ENCODE results near the gene NPPA.

The NPPA gene

DNA sequence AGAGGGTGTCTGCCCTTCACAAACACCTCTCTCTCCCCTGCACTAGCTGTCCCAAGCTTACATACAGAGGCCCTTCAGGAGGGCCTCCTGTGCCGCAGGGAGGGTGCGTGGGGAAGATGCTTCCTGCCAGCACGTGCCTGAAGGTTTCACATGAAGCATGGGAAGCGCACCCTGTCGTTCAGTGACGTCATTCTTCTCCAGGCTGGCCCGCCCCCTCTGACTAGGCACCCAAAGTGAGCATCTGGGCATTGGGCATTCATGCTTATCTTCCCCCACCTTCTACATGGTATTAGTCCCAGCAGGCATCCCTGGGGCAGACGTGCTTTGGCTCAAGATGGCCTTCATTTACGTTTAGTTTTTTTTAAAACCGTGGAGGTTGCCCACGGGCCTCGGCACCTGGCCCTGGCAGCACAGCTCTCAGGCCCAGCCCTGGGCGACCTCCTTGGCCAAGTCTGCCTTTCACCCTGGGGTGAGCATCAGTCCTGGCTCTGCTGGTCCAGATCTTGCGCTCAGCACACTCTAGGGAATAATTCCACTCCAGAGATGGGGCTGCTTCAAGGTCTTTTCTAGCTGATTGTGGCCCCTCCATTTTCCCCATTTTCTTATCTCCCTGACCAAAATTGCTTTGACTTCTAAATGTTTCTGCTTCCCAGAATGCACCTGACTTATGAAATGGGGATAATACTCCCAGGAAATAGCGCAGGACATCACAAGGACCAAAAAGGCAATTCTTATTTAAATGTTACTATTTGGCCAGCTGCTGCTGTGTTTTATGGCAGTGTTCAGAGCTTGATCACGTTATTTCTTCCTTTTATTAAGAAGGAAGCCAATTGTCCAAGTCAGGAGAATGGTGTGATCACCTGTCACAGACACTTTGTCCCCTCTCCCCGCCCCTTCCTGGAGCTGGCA is 6.1 kb downstream of the NPPA start:
- DNase-seq: no peak

DNA sequence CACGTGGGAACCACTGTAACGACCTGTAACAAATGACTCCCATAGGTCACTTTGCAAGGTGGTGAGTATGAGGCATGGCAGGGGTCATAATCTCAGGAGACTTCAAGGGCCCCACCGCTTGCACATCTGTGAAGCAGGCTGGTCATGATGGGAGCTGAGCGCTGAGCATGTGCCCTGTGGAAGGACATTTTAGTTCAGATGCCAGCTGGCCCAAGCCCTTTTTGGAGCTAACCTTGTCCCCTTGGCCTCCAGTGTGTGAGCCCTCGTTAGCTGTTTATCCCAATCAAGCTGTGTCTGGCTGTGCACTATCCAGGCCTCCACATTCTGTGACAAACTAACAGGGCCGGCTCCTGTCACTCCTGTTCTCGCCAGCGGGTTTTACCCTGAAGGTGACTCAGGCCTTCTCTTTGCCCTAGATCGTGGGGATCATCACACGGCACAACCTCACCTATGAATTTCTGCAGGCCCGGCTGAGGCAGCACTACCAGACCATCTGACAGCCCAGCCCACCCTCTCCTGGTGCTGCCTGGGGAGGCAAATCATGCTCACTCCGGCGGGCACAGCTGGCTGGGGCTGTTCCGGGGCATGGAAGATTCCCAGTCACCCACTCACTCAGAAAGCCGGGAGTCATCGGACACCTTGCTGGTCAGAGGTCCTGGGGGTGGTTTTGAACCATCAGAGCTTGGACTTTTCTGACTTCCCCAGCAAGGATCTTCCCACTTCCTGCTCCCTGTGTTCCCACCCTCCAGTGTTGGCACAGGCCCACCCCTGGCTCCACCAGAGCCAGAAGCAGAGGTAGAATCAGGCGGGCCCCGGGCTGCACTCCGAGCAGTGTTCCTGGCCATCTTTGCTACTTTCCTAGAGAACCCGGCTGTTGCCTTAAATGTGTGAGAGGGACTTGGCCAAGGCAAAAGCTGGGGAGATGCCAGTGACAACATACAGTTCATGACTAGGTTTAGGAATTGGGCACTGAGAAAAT is 7.6 kb downstream of the NPPA start:
- no peak for DNase-seq

DNA sequence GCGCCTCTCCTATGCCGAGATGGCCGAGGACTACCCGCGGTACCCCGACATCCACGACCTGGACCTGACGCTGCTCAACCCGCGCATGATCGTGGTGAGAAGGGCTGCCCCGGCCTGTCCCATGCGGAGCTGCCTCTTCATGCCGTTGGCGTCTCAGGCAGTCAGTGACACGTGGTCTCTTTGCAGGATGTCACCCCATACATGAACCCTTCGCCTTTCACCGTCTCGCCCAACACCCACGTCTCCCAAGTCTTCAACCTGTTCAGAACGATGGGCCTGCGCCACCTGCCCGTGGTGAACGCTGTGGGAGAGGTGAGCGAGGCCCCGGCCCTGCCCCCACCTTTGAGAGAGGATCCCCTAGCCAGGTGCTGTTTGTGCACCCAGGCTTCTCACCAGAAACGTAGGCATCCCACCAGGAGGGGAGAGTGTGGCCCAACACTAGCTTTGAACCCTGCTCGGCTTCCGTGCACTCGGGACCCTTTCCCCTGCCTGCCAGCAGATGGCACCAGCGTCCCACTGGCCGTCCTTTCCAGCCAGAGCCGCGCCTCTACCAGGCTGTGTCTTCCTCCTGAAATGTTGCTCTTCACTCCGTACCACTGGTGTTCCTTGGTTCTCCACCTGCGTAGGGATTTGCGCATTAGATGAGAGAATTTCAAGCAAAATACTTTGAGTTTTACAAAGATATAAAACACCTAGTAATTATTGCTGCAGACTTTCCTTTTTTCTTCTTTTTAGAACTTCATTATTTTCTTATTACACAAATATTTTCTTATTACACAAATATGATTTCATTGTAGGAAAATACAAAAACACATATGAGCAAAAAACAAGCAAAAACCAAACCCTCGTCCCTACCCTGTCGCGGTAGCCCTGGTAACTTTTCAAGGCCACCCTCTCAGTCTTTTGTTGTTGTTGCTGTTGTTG is 9.0 kb downstream of the NPPA start:
- peak; percentile 69 for DNase-seq

DNA sequence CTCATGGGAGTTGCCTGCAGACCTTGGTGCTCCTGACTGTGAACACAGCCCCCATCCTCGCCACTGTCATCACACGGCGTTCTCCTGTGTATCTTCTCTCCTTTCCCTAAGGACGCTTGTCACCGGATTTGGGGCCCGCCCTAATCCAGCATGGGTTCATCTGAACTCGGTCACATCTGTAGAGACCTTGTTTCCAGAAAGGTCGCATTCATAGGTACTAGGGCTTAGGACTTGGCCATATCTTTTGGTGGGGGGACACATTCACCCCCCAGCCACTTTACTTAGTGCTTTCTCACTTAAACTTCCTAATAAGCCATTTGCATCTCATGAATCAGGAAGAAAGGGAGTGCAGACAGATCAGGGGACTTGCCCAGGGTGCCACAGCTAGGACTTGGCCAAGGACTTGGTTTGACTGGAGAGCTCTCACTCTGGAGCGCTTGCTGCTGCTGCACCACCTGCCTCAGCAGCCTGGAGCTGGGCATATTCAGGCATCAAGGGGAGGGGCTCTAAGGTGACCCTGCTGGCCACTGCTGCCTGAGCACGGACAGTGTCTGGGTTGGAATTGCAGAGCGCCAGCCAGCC is 9.7 kb downstream of the NPPA start:
- DNase-seq: no peak

DNA sequence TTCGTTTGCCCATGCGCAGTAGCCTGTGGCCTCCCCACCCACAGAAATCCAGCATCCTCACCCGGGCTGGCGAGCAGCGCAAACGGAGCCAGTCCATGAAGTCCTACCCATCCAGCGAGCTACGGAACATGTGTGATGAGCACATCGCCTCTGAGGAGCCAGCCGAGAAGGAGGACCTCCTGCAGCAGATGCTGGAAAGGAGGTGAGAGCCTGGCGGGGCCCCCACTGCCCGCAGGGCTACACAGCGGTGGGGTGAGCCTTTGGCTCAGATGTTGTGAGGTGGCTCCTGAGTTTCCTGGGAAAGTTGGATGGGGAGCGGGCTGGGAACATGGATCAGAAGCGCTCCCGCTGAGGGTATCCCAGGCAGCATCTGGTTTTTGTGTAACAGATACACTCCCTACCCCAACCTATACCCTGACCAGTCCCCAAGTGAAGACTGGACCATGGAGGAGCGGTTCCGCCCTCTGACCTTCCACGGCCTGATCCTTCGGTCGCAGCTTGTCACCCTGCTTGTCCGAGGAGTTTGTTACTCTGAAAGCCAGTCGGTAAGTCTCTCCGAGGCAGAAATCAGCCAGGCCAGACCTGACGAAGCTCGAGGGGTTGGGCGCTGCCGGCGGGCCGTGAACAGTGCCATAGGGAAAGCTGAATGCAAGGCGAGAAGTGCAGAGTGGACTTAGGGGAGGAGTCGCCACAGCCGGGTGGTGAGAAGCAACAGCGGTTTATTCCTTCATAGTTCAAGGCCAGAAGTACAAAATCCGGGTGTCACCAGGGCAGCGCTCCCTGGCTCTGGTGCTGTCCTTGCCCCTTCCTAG is 10.4 kb downstream of the NPPA start:
- no peak for DNase-seq

- no peak for DNase-seq
These were observed 11.9 kb downstream of the NPPA start for GRCh38 chr1:11835441-11836225.

DNA sequence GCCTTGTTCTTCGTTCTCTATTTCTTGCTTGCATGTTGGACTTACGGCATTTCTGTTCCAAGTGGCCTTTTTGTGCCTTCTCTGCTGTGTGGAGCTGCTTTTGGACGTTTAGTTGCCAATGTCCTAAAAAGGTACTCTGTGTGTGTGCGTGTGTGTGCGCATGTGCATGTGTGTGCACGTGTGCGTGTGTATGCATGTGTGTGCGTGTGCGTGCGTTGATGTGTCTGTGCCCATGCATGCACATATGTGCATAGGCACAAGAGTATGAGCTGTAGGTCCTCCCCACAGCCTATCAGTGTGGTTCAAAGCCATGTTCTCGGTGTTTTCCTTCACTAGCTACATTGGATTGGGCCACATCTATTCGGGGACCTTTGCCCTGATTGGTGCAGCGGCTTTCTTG is 13.7 kb downstream of the NPPA start:
- no peak for DNase-seq

DNA sequence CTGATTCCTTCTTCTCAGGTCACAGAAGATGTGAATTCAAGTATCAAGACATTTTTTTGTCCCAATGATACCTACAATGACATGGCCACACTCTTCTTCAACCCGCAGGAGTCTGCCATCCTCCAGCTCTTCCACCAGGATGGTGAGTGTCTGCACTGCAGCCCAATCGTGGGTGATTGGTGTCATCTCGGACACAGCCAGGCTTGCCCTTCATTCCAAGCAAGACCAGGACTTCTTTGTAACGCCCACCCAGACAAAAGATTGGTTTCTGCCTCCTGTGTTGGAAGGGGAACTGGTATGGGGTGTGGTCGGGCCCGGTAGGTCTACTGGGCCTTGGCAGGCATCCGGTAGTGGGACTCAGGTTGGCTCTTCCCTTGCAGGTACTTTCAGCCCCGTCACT is 14.1 kb downstream of the NPPA start:
- no peak for DNase-seq

- DNase-seq: no peak
These were observed 15.4 kb downstream of the NPPA start for GRCh38 chr1:11831945-11832725.

DNA sequence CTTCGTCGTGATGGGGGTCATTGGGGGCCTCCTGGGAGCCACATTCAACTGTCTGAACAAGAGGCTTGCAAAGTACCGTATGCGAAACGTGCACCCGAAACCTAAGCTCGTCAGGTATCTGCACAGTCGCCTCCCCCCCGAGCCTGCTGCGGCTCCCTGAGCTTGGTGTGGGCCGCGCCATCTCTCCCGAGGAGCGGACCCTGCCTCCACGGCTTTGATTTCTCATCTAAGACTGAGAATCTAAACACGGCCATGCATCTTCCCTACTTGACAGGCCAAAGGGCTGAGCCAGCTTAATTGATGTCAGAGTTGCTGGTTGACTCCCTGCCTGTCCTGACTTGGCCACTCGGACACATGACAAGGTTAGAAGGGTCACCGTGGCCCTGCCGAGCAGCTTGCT is 19.1 kb downstream of the NPPA start:
- no peak for DNase-seq

GRCh38 chr1:11826946-11827345 is 20.6 kb downstream of the NPPA start:
- DNase-seq: no peak

GRCh38 chr1:11825131-11825530 is 22.5 kb downstream of the NPPA start:
- DNase-seq: no peak

GRCh38 chr1:11823366-11824137 is 24.0 kb downstream of the NPPA start:
- no peak for DNase-seq

DNA sequence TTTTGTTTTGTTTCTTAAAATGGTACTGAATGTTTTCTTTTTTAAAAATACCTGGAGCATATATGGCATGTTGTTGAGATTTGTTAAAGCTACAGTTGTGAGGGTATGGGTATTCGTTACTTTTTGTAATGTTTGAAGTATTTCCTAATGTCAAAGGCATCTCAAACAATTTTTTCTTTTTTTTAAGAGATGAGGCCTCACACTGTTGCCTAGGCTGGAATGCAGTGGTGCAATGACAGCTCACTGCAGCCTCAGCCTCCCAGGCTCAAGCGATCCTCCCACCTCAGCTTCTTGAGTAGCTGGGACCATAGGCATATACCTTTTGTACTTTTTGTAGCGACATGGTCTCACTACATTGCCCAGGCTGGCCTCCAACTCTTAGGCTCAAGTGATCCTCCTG is 25.5 kb downstream of the NPPA start:
- DNase-seq: no peak

GRCh38 chr1:11817192-11817591 is 30.4 kb downstream of the NPPA start:
- no peak for DNase-seq

DNA sequence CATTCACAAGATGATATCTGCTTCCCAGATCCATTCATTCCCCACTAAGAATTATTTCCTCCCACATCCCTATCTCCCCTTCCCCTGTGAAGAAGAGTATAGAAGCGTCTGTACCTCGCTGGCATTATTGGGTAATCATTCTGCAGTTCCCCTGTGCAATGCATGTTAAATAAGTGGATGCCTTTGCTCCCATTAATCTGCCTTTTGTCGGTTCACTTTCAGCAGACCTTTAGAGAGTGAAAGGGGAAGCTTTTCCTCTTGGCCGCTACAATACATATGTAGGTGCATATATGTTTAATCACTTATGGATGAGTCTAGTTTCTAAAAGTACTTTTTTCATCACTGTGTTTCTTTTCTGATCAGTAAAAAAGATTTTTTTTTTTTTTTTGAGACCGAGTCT is 34.6 kb downstream of the NPPA start:
- DNase-seq: no peak

DNA sequence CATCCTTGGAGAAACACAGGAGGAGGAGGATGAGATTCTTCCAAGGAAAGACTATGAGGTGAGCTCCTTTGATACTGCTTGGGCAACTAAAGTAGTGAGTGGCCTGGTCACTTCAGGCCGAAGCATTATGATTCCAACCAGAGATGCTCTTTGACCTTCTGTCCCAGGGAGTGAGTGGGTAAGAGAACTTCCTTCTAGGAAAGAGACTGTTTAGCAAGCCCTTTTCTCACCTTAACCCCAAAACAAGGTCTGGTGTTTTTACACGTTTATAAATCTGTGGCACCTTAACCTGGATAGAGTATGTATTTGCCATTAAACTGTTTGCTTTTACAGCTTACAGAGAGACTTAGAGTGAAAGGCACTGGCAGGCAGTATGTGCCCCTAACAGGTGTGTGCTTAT is 40.5 kb downstream of the NPPA start:
- DNase-seq: no peak

GRCh38 chr1:11806307-11806936 is 41.2 kb downstream of the NPPA start:
- no peak for DNase-seq
